HG03521 (cell line): ENCODE results near the gene GAS2L1.

Experiments used
- ATAC-seq: cut with Tn5 transposase; IDR thresholded peaks from one replicate; pipeline ENCODE4 v1.9.1; 2021; ENCODE audit warnings: mild to moderate bottlenecking, moderate library complexity; ENCODE audit not compliant: unreplicated experiment

The GAS2L1 gene

DNA sequence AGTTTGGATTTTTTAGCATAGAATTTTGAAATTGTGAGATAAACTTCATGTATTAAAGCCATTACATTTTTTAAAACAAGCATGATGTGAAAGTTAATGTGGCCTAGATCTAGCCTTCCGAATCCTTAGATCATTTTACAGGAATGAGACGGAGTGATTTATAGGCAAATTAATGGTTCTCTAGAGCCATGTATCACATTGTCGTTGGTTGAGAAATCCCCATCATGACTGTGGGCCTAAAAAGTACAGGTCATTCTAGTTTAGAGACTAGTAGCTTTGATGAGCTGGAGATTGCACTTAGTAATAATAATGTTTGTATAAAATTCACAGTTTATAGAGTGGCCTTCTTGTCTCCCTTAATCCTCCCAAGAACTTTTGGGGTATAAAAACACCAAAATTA lies 31.3 kb upstream of the GAS2L1 start:
- ATAC-seq = no peak

- no peak for ATAC-seq
These were observed 30.5 kb upstream of the GAS2L1 start for GRCh38 chr22:29275819-29276565.

DNA sequence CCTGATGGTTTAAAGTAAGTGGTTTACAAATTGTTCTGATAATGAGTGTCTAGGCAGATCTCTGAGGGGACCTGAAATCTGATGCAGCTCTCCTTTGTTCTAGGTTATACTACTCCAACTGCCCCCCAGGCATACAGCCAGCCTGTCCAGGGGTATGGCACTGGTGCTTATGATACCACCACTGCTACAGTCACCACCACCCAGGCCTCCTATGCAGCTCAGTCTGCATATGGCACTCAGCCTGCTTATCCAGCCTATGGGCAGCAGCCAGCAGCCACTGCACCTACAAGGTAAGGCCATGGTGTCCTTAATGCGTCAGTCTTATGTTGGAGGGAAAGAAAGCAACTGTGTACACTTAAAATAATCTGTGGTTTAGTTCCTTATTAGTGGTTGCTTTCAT lies 28.5 kb upstream of the GAS2L1 start:
- no peak for ATAC-seq

- ATAC-seq = no peak
These were observed 22.3 kb upstream of the GAS2L1 start for GRCh38 chr22:29284196-29284595.

DNA sequence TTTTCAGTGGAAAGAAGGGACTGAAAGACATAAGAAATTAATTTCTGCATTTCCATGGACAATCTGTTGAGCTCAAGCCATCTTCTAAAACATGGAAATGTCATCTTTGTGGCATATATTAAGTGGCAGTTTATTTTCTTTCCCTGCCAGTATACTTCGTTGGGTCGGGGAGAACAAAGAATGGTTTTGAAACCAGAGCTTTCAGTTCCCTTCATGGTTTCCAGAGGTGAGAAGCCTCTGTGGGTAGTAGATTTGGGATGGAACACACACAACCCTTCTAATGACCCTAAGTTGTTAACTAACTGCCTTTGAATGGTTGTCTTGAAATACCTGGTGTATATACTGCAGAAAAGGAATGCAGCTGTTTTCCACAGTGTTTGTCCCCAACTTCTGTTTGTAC lies 17.6 kb upstream of the GAS2L1 start:
- no peak for ATAC-seq

DNA sequence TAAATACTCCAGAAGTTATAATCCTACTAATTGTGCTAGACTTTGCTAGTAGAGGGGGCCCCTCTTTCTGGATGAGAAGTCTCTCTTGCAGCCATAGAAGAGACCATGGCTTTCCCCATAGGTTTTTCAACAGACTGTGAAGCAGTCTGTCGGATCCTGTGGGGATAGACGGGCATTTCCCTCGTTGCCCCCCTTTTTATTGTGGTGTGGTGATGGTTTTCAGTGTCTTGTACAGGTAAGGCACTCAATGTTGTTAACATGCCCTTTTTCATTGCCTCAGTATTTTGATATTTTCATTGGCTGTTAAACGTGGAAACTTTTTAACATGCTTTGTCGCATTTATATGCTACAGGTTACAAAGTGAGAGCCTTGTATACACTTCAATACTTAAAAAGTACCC lies 16.4 kb upstream of the GAS2L1 start:
- no peak for ATAC-seq

GRCh38 chr22:29291215-29291614 lies 15.2 kb upstream of the GAS2L1 start:
- no peak for ATAC-seq

- ATAC-seq = no peak
These were observed 14.1 kb upstream of the GAS2L1 start for GRCh38 chr22:29292379-29292778.

GRCh38 chr22:29298641-29299040 lies 7.8 kb upstream of the GAS2L1 start:
- ATAC-seq = no peak

GRCh38 chr22:29299136-29299900 lies 7.1 kb upstream of the GAS2L1 start:
- ATAC-seq = no peak

- ATAC-seq = no peak
These were observed 6.0 kb upstream of the GAS2L1 start for GRCh38 chr22:29300467-29300806.

GRCh38 chr22:29300807-29301601 lies 5.4 kb upstream of the GAS2L1 start:
- no peak for ATAC-seq

DNA sequence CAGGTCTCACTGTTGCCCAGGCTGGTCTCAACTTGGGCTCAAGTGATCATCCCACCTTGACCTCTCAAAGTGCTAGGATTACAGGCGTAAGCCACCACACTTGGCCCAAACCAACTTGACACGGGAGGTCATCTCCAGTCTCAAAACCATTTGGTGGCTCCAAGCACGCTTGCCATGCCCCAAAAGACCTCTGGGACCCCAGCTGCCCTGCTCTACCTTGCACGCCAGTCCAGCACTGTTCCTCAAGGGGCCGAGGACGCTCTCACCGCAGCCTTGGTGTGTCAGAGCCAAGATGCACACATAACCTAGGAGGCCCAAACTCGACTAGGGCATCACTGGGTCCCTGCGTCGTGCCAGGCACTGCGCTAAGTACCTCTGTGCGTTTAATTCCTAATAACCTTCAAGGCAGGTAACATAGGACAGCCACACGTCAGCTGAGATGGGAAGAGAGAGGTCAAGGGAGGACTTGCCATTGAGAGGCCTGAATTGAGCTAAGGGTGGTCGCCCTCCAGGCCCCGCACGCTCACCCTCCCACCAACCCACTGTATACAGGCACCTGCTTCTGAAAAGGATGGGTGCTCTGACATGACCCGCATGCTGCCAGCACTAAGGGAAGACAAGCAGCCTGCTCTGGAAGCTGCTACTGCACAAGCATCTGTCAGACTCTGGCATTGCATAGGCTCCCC lies 4.6 kb upstream of the GAS2L1 start:
- no peak for ATAC-seq

- no peak for ATAC-seq
These were observed 4.1 kb upstream of the GAS2L1 start for GRCh38 chr22:29302402-29302680.

- ATAC-seq = no peak
These were observed 3.6 kb upstream of the GAS2L1 start for GRCh38 chr22:29302681-29303465.

- no peak for ATAC-seq
These were observed 645 bp upstream of the GAS2L1 start for GRCh38 chr22:29305836-29306174.

DNA sequence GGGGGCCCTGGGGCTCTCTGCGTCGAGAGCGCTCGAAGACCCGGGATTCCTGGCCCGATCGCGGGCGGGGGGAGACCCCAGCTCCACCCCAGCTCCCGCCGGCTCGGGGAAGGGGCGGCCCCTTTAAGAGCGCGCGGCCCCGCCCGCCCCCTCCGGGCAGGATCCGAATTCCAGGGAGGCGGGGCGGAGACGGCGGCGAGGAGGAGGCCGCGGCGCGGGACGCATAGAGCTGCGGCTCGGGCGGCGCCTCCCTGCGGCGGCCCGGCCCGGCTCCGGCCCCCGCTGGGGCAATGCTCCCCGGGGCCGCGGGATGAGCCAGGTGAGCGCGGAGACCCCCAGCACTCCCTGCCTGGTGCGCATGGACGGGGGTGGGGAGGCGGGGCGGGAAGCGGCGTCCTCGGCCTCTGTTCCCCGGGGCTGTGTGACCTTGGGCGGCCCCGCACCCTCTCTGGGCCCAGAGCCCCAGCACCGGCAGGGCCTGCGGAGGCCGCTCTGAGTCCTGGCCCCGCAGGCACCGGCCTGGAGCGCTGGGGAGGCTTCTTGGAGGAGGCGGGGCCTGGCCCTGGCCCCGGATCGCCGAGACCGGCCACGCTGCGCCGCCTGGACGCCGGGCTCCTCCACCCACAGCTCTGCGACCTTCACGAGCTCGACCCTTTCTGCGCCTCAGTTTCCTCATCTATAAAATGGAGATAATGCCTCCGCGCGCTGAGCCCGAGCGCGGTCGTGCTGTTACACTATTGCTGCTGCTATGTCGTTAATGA lies 565 bp downstream of the GAS2L1 start:
- ATAC-seq = no peak

DNA sequence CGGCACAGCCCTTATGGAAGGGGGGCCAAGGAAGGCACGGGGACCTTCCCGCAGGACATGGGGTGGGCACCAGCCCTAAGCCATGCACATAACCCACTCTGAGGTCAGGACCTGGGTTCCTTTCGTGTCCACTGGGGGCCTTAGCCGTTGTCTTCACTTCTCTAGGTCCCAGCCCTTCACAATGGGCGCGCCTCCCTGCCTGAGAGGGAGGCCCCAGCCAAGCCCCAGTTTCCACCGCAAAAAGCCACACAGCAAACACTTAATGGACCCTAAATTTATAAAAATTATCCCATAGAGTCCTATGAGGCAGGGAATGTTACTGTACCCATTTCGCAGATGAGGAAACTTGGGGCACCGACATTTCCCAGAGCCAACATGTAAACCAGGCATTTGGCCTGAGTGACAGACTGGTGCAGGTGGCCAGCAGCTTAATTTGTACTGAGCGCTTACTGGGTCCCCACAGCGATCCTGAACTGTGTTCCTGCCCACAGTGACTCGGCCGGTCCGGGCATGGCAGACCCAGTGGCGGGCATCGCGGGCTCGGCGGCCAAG lies 1.2 kb downstream of the GAS2L1 start:
- ATAC-seq = no peak

DNA sequence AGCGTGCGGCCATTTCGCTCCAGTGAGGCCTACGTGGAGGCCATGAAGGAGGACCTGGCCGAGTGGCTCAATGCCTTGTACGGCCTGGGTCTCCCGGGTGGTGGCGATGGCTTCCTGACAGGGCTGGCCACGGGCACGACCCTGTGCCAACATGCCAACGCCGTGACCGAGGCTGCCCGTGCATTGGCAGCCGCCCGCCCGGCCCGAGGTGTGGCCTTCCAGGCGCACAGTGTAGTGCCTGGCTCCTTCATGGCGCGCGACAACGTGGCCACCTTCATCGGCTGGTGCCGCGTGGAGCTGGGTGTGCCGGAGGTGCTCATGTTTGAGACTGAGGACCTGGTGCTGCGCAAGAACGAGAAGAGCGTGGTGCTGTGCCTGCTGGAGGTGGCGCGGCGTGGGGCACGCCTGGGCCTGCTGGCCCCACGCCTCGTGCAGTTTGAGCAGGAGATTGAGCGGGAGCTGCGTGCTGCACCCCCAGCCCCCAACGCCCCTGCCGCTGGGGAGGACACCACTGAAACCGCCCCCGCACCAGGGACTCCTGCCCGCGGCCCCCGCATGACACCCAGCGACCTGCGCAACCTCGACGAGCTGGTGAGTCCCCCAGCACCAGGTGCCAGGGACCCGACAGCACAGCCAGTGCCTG lies 1.8 kb downstream of the GAS2L1 start:
- ATAC-seq = no peak
